ELR (cell line): Measurements from ENCODE around the gene MEP1B.

Source experiments
- DNase-seq: peaks from one replicate; pipeline ENCODE4 v3.0.0-alpha.2; 2015; ENCODE audit warnings: low read depth

MEP1B gene

DNA sequence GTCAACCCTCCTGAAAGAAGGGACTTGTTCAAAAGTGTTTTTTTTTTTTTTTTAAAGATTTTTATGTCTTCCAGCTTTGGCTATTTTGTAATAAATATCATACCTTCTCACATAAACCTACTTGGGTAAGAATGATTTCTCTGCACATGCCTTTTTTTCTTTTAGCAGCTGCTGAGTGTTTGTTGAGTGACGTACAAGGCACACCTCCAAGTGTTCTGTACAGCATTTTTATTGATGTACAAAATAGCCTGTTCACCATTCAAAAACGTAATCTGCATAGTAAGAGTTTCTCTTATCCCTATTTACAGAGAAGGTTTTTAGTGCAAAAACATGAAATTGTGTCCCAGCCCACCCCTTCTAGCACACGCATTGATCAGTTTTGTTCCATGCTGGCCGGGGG is 77.6 kb downstream of the MEP1B start:
- no peak for DNase-seq
